CD8-positive, alpha-beta memory T cell (primary cell): ENCODE measurements around the gene GPC4. TPM values are rescaled to one million over a fixed set of nuclear protein-coding genes. Genes with fewer than 3 reads are reported as not detected.
"Not testable (repeated sequence)": the region's sequence is repeated elsewhere in the genome, so short reads cannot be mapped to it uniquely, and the experiment has no call there.

Source experiments
- CTCF ChIA-PET: fragments of 350-600 bp; sonication (Branson Sonifier 250); formaldehyde crosslinking; loops from one replicate; lab custom pipeline; 2021; ENCODE audit warnings: antibody characterized with exemption; lab: Charles Lee
- POLR2A ChIA-PET: fragments of 350-600 bp; sonication (Branson Sonifier 250); formaldehyde crosslinking; loops from one replicate; lab custom pipeline; 2021; ENCODE audit warnings: antibody characterized with exemption; lab: Charles Lee
- DNase-seq, 5 donors: peaks; one replicate each; pipeline versions ENCODE4 v3.0.0 to v3.0.0-alpha.2; 2020 to 2022; ENCODE audit warnings: mixed read lengths in 1 of 5
- H3K27ac ChIP-seq: one replicate; pipeline ENCODE4 v1.7.0; 2013; ENCODE audit warnings: low read depth, mild to moderate bottlenecking, low read length, moderate library complexity
- H3K27me3 ChIP-seq: 2 replicates; pipeline ENCODE4 v1.7.0; 2013; ENCODE audit warnings: low read length, mild to moderate bottlenecking; ENCODE audit not compliant: insufficient read depth, poor library complexity, severe bottlenecking
- H3K36me3 ChIP-seq: 2 replicates; pipeline ENCODE4 v1.7.0; 2013; ENCODE audit warnings: mild to moderate bottlenecking, low read length, moderate library complexity; ENCODE audit not compliant: insufficient read depth
- H3K4me1 ChIP-seq: 2 replicates; pipeline ENCODE4 v1.7.0; 2013; ENCODE audit warnings: mild to moderate bottlenecking, low read length, moderate library complexity; ENCODE audit not compliant: insufficient read depth
- H3K4me3 ChIP-seq: 2 replicates; pipeline ENCODE4 v1.7.0; 2013; ENCODE audit warnings: mild to moderate bottlenecking, low read length
- H3K9me3 ChIP-seq: 2 replicates; pipeline ENCODE4 v1.7.0; 2013; ENCODE audit warnings: mild to moderate bottlenecking, low read length
- H3K27ac Mint-ChIP-seq, 8 donors: one replicate each; pipeline ENCODE4 v1.8.0; 2020 to 2021; ENCODE audit warnings: mixed read lengths in 8 of 8, mild to moderate bottlenecking in 6 of 8, inconsistent platforms in 3 of 8, moderate library complexity in 3 of 8
- H3K27me3 Mint-ChIP-seq, 2 donors: one replicate each; pipeline ENCODE4 v1.8.0; 2020 to 2021; ENCODE audit warnings: mixed read lengths in 2 of 2, mild to moderate bottlenecking in 1 of 2, moderate library complexity in 1 of 2
- H3K36me3 Mint-ChIP-seq, 3 donors: one replicate each; pipeline ENCODE4 v1.8.0; 2020 to 2021; ENCODE audit warnings: mixed read lengths in 3 of 3, inconsistent platforms in 1 of 3, mild to moderate bottlenecking in 1 of 3
- H3K4me1 Mint-ChIP-seq, 3 donors: one replicate each; pipeline ENCODE4 v1.8.0; 2020 to 2021; ENCODE audit warnings: mixed read lengths in 3 of 3, inconsistent platforms in 1 of 3, mild to moderate bottlenecking in 1 of 3
- H3K4me3 Mint-ChIP-seq, 7 donors: one replicate each; pipeline ENCODE4 v1.8.0; 2020 to 2021; ENCODE audit warnings: mixed read lengths in 7 of 7, mild to moderate bottlenecking in 6 of 7, moderate library complexity in 4 of 7, inconsistent platforms in 2 of 7
- H3K9me3 Mint-ChIP-seq, 5 donors: one replicate each; pipeline ENCODE4 v1.8.0; 2020 to 2022; ENCODE audit warnings: mixed read lengths in 5 of 5, mild to moderate bottlenecking in 3 of 5, moderate library complexity in 2 of 5, inconsistent platforms in 1 of 5
- polyA plus RNA-seq: library from polyadenylated mRNA; unstranded; fragments of 300-500 nt; fragmentation: Illumina TruSeq; gene quantifications from one replicate; pipeline ENCODE4 v1.2.3, GENCODE V29; 2021
- total RNA-seq, 2 experiments: library from RNA; stranded (reverse); gene quantifications; one replicate each; pipeline ENCODE4 v1.2.3, GENCODE V29; 2021

Gene GPC4
- total and polyA plus RNA-seq, 3 experiments from 2014 or later: not detected

DNA sequence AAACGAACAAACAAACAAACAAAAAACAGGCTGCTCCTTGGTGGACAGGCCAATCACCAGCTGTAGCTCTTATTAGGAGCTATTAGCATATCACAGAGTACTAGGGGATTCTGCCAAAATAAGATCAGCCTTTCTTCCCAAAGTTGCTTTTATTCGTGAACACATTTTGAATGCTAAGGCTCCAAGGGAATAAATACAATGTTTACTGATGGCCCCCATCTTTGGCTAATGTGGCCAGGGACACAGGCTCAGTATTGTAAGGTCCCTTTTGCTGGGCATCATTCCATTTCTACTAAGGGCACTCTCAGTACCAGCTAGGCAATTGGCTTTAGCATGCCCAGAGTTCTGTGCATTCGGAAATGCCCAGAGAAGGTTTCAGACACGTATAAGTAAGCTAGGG lies 84.3 kb downstream of the GPC4 start:
- no peak overlapping the region for H3K27ac ChIP-seq
- no peaks in the 10 kb centered on the region for H3K27me3 ChIP-seq
- H3K4me3 ChIP-seq: no peak overlapping the region
- Mint-ChIP-seq H3K9me3 (peaks cover 0 to 2% (median 0%) of the 10 kb centered on the region in 5 donors), H3K36me3 (no peaks in the 10 kb centered on the region), H3K4me1 (no peaks in the 10 kb centered on the region), H3K4me3 (no peak overlapping the region), H3K27me3 (peaks cover 0 to 2% of the 10 kb centered on the region in 2 donors), H3K27ac (no peak overlapping the region)
- ChIA-PET CTCF (no interaction called here), POLR2A (no interaction called here)
- H3K4me1 ChIP-seq: no peaks in the 10 kb centered on the region
- no peaks in the 10 kb centered on the region for H3K36me3 ChIP-seq
- H3K9me3 ChIP-seq: no peaks in the 10 kb centered on the region
- DNase-seq: no peak

DNA sequence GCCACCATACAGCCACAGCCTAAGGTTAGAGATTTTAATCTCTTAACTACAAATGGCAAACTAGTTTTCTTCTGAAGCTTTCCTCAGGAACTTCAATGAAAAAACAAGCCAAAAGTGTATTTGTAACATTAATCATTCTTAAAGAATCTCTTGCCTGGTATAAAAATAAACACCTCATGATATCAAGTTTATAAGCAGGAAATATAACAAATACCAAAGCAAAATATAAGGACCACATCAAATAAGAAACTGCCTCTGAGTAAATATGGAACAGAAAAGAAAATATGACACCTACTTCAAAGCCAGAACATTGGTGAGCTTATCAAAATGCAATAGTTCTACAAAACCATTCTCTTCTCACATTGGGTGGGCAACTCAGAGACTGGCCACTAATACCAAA lies 89.9 kb downstream of the GPC4 start:
- Mint-ChIP-seq H3K27me3 (peaks cover 0 to 2% of the 10 kb centered on the region in 2 donors), H3K4me1 (no peaks in the 10 kb centered on the region)

DNA sequence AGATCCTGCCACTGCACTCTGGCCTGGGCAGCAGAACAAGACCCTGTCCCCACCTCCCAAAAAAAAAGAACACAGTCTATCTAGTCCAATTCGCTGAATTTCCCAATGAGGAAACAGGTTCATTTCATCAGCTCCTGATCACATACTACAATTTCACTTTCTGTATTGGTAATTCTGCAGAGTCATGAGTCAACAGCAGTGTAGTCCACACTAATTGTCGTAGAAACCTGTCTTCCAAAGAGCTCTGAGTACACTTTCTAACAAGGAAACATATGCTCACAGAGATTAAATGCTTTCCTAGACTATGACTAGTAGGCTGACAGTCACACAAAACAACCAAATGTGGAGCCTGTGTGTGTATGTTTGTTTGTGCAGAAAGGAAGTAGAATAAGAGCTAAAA lies 91.9 kb downstream of the GPC4 start:
- Histone ChIP-seq H3K4me3 (no peak overlapping the region), H3K27me3 (no peaks in the 10 kb centered on the region), H3K4me1 (no peaks in the 10 kb centered on the region), H3K27ac (no peak overlapping the region), H3K9me3 (no peaks in the 10 kb centered on the region), H3K36me3 (no peaks in the 10 kb centered on the region)
- DNase-seq: no peak
- POLR2A ChIA-PET: no interaction called here
- Mint-ChIP-seq H3K4me3 (no peak overlapping the region), H3K27ac (no peak overlapping the region), H3K36me3 (no peaks in the 10 kb centered on the region), H3K27me3 (peaks cover 0 to 2% of the 10 kb centered on the region in 2 donors), H3K9me3 (peaks cover 0 to 2% (median 0%) of the 10 kb centered on the region in 5 donors), H3K4me1 (no peaks in the 10 kb centered on the region)
- CTCF ChIA-PET: no interaction called here

More for the DNA sequence above, 89.9 kb downstream of the GPC4 start:
- Mint-ChIP-seq H3K9me3 (peaks cover 0 to 2% (median 0%) of the 10 kb centered on the region in 5 donors), H3K36me3 (no peaks in the 10 kb centered on the region), H3K4me3 (no peak overlapping the region), H3K27ac (no peak overlapping the region)
- POLR2A ChIA-PET: no interaction called here
- CTCF ChIA-PET: no interaction called here
- Histone ChIP-seq H3K27me3 (no peaks in the 10 kb centered on the region), H3K9me3 (no peaks in the 10 kb centered on the region), H3K36me3 (no peaks in the 10 kb centered on the region), H3K4me3 (no peak overlapping the region), H3K27ac (no peak overlapping the region), H3K4me1 (no peaks in the 10 kb centered on the region)
- DNase-seq: no peak

DNA sequence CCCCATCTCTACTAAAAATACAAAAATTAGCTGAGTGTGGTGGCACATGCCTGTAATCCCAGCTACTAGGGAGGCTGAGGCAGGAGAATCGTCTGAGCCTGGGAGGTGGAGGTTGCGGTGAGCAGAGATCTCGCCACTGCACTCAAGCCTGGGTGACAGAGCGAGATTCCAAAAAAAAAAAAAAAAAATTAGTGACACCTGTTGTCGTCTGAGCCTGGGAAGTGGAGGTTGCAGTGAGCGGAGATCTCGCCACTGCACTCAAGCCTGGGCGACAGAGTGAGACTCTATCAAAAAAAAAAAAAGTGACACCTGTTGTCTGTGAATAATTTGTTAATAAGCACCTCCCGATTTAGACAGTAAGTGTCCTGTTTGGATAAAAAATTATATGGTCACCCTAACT lies 93.0 kb downstream of the GPC4 start:
- CTCF ChIA-PET, H3K27me3 Mint-ChIP-seq, H3K4me3 Mint-ChIP-seq, H3K27me3 ChIP-seq, DNase-seq, H3K4me1 Mint-ChIP-seq, H3K36me3 Mint-ChIP-seq, H3K4me1 ChIP-seq, POLR2A ChIA-PET, H3K36me3 ChIP-seq, H3K9me3 ChIP-seq, H3K4me3 ChIP-seq, H3K9me3 Mint-ChIP-seq, H3K27ac ChIP-seq, H3K27ac Mint-ChIP-seq: not testable (repeated sequence)

DNA sequence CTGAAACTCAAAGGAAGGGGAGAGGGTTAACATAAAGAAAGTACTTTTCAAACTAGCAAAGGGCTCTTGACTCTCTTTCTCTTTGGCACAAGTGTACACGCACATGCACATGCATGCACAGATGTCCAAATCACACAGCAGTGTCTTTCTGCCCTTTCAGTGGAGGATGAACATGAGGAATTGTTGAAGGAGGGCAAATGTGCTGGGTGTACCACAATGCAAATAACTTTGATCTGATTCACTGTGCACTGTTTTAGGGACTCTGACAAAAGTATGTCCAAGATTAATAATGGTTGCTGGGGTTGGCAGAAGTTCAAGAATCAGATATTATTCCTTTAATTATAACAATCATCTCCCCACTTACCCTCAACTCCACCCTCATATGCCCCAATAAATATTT lies 93.8 kb downstream of the GPC4 start:
- H3K27me3 Mint-ChIP-seq: peaks cover 0 to 2% of the 10 kb centered on the region in 2 donors
- Histone ChIP-seq H3K27me3 (no peaks in the 10 kb centered on the region), H3K36me3 (no peaks in the 10 kb centered on the region), H3K4me3 (no peak overlapping the region), H3K4me1 (no peaks in the 10 kb centered on the region), H3K9me3 (no peaks in the 10 kb centered on the region), H3K27ac (no peak overlapping the region)
- no peak overlapping the region for H3K27ac Mint-ChIP-seq
- no peaks in the 10 kb centered on the region for H3K4me1 Mint-ChIP-seq
- no peaks in the 10 kb centered on the region for H3K36me3 Mint-ChIP-seq
- H3K4me3 Mint-ChIP-seq: no peak overlapping the region
- ChIA-PET POLR2A (no interaction called here), CTCF (no interaction called here)
- no peak for DNase-seq
- H3K9me3 Mint-ChIP-seq: peaks cover 0 to 2% (median 0%) of the 10 kb centered on the region in 5 donors

DNA sequence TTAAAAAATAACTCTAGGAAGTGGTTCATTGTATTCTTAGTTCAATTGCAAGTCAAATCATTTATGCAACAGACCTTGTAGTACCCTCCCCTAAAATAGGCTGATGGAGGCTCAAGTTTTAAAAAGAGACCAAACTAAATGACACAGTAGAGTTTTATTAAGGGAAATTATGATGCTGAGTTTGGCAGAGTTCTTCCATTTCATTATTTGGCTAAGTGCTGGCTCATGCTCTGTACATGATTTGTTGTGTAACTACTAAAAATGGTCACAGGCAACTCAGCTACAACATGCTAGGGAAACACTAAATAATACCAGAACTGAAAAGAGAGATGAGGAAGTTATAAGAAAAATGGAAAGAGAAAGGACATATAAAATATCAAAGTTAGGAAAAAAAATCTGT lies 101.0 kb downstream of the GPC4 start:
- ChIA-PET POLR2A (no interaction called here), CTCF (no interaction called here)
- Histone ChIP-seq H3K27me3 (no peaks in the 10 kb centered on the region), H3K9me3 (no peaks in the 10 kb centered on the region), H3K36me3 (no peaks in the 10 kb centered on the region), H3K27ac (no peak overlapping the region), H3K4me1 (no peaks in the 10 kb centered on the region), H3K4me3 (no peak overlapping the region)
- Mint-ChIP-seq H3K27me3 (peaks cover 0 to 12% of the 10 kb centered on the region in 2 donors), H3K9me3 (no peaks in the 10 kb centered on the region), H3K4me1 (no peaks in the 10 kb centered on the region), H3K27ac (no peak overlapping the region), H3K36me3 (no peaks in the 10 kb centered on the region), H3K4me3 (no peak overlapping the region)
- no peak for DNase-seq

DNA sequence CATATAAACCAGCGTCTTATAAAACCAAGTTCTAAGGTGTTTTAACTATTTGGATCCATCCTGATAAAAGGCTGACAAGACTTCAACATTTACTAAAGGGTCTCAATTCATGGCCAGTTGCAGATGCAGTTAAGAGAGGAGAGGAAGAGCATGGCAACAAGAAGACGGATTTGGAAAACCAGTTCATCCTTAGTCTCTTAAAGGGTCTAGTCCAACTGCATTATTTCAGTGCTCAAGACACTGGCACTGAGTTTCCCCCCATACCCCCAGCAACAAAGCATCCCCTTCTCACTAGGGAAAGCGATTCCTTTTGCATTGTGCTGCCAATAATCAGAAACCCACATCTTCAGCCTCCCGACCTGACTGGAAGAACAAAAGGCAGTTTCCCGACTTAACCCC lies 106.8 kb downstream of the GPC4 start:
- Histone ChIP-seq H3K9me3 (no peaks in the 10 kb centered on the region), H3K4me1 (no peaks in the 10 kb centered on the region), H3K27me3 (no peaks in the 10 kb centered on the region), H3K36me3 (no peaks in the 10 kb centered on the region), H3K27ac (no peak overlapping the region), H3K4me3 (no peak overlapping the region)
- no peaks in the 10 kb centered on the region for H3K4me1 Mint-ChIP-seq
- ChIA-PET CTCF (no interaction called here), POLR2A (no interaction called here)
- no peaks in the 10 kb centered on the region for H3K9me3 Mint-ChIP-seq
- no peak overlapping the region for H3K27ac Mint-ChIP-seq
- no peak overlapping the region for H3K4me3 Mint-ChIP-seq
- no peaks in the 10 kb centered on the region for H3K36me3 Mint-ChIP-seq
- DNase-seq: no peak
- peaks cover 0 to 11% of the 10 kb centered on the region in 2 donors for H3K27me3 Mint-ChIP-seq

DNA sequence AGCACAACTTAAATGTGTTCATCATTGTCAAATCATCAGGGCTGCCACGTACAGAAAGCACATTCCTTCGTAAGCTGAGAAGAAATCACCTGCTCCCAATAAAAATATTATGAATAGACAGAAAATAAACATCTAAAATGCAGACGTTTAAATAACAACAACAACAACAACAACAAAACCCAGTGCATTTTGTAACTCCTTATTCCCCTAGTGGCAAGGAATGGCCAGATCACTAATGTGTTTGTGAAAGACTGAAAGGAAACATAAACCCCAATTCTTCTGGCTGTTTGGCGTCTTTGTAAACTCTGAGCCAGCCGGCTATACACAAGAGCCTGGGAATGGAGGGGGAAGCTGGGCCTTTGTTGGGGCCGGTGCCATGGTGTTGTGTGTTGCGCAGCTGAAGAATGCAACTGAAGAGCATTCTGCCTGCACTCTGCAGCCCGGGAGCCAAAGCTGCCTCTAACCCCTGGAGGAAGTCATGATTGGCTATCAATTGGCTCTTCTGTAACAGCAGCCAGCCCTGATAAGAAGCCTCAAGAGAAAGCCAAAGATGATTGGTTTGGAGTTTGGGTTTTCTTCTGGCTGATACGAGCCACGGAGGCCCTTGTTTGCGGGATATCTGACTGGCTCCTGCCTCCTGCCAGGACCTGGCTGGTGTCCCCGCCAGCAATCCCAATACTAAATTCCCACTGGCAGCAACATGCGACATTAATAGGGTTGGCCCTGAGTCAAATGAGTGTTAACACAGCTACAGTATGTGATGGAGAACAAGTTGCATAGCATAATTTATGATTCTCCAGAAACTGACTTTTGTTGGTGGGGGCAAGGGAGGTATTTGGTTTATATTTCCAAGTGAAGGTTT lies 107.4 kb downstream of the GPC4 start:
- Histone ChIP-seq H3K4me1 (no peaks in the 10 kb centered on the region), H3K9me3 (no peaks in the 10 kb centered on the region), H3K4me3 (no peak overlapping the region), H3K27ac (no peak overlapping the region), H3K27me3 (no peaks in the 10 kb centered on the region), H3K36me3 (no peaks in the 10 kb centered on the region)
- Mint-ChIP-seq H3K4me3 (no peak overlapping the region), H3K36me3 (no peaks in the 10 kb centered on the region), H3K27me3 (peaks cover 0 to 11% of the 10 kb centered on the region in 2 donors), H3K27ac (no peak overlapping the region), H3K4me1 (no peaks in the 10 kb centered on the region), H3K9me3 (no peaks in the 10 kb centered on the region)
- DNase-seq: no peak
- ChIA-PET POLR2A (no interaction called here), CTCF (no interaction called here)
